ENCODE data around the gene USP10.

Gene USP10

GRCh38 chr16:84763164-84763563 lies 63.4 kb downstream of the USP10 start:
- no peak for DNase-seq (ENCODE audit: low spot score)

GRCh38 chr16:84763629-84764028 lies 63.8 kb downstream of the USP10 start:
- no peak for TF ChIP-seq CTCF (IDR thresholded peaks at IDR 0.05; ENCODE audit: extremely low read depth, missing control alignments)
- DNase-seq (ENCODE audit: low spot score): no peak

More at GRCh38 chr16:84763164-84763563, 63.4 kb downstream of the USP10 start:
- TF ChIP-seq CTCF (IDR thresholded peaks at IDR 0.05; ENCODE audit: extremely low read depth, missing control alignments): no peak

GRCh38 chr16:84764970-84765369 lies 65.2 kb downstream of the USP10 start:
- no peak for TF ChIP-seq CTCF (IDR thresholded peaks at IDR 0.05; ENCODE audit: extremely low read depth, missing control alignments)
- DNase-seq (ENCODE audit: low spot score): no peak

- TF ChIP-seq CTCF (IDR thresholded peaks at IDR 0.05; ENCODE audit: extremely low read depth, missing control alignments): no peak
- no peak for DNase-seq (ENCODE audit: low spot score)
Observed at GRCh38 chr16:84765616-84766580, 66.1 kb downstream of the USP10 start.

- TF ChIP-seq CTCF (IDR thresholded peaks at IDR 0.05; ENCODE audit: extremely low read depth, missing control alignments): no peak
- no peak for DNase-seq (ENCODE audit: low spot score)
Observed at GRCh38 chr16:84766978-84767773, 67.4 kb downstream of the USP10 start.

- TF ChIP-seq CTCF (IDR thresholded peaks at IDR 0.05; ENCODE audit: extremely low read depth, missing control alignments): no peak
- DNase-seq (ENCODE audit: low spot score): no peak
Observed at GRCh38 chr16:84768061-84768807, 68.4 kb downstream of the USP10 start.

All from GM20000 (cell line).